Kidney epithelial cell (primary cell): ENCODE results near the gene HSD11B1L. TPM values are rescaled to one million over a fixed set of nuclear protein-coding genes. Genes with fewer than 3 reads are reported as not detected.

Source experiments
- DNase-seq: peaks from one replicate; pipeline ENCODE4 v3.0.0-alpha.2; 2010; ENCODE audit warnings: low read depth
- H3K27me3 ChIP-seq: 2 replicates; pipeline ENCODE4 v1.6.0; 2011; ENCODE audit warnings: low read length; ENCODE audit not compliant: control insufficient read depth, insufficient read depth
- H3K36me3 ChIP-seq: 2 replicates; pipeline ENCODE4 v1.5.1; 2011; ENCODE audit warnings: low read length; ENCODE audit not compliant: control insufficient read depth, insufficient read depth
- H3K4me3 ChIP-seq: 2 replicates; pipeline ENCODE4 v1.5.1; 2011; ENCODE audit warnings: low read depth, mild to moderate bottlenecking, control low read depth, low read length
- total RNA-seq: library from RNA; depleted of rRNA; stranded (reverse); fragments of >200 nt; gene quantifications from 2 replicates; pipeline ENCODE4 v1.2.3, GENCODE V29; 2015
- TF ChIP-seq, protein P1 (sequence below): IDR thresholded peaks from 2 replicates; pipeline ENCODE4 v1.5.1; 2011; ENCODE audit warnings: mild to moderate bottlenecking, moderate library complexity, low read length, control low read depth, inconsistent platforms; ENCODE audit not compliant: insufficient read depth, poor library complexity, severe bottlenecking

The HSD11B1L gene
- total RNA-seq, 1 donor from 2014 or later, result 7.4 TPM

DNA sequence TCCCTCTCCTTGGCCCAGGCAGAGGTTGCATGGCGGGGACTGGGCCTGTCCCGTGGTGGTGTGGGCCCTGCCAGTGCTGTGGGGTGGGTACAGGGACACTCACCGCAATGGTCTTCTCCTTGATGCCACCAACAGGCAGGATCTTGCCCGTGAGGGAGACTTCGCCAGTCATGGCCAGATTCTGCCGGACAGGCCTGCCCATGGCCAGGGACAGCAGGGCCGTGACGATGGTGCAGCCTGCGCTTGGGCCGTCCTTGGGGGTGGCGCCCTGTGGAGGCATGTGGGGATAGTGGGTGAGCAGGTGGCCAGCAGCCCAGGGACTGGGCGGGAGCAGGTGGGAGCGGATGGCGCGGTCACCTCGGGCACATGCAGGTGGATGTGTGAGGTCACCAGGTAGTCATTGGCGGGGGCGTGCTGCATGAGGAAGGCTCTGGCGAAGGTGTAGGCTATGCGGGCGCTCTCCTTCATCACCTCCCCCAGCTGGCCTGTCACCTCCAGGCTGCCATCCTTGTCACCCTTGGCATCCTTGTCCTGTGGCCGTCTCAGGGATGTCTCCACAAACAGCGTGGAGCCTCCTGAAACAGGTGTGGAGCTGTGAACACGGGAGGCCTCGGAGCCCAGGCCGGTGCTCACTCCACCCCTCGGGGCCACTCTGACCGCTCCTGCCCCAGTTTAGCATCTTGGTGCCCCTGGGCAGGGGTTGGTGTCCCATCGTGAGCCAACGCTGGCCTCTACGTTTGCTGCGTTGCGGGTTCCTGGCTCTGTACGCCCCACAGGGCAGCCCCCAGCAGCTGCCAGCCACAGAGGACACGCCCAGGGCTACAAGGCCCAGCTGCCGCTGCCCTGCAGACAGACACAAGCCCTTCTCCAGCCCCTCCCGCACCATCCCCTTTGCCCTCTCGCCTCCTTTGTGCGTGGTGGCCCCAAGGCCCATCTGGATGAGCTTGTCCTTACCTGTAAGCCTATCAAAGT lies 12.7 kb downstream of the HSD11B1L start:
- TF ChIP-seq, protein P1, sequence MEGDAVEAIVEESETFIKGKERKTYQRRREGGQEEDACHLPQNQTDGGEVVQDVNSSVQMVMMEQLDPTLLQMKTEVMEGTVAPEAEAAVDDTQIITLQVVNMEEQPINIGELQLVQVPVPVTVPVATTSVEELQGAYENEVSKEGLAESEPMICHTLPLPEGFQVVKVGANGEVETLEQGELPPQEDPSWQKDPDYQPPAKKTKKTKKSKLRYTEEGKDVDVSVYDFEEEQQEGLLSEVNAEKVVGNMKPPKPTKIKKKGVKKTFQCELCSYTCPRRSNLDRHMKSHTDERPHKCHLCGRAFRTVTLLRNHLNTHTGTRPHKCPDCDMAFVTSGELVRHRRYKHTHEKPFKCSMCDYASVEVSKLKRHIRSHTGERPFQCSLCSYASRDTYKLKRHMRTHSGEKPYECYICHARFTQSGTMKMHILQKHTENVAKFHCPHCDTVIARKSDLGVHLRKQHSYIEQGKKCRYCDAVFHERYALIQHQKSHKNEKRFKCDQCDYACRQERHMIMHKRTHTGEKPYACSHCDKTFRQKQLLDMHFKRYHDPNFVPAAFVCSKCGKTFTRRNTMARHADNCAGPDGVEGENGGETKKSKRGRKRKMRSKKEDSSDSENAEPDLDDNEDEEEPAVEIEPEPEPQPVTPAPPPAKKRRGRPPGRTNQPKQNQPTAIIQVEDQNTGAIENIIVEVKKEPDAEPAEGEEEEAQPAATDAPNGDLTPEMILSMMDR, result no peak
- Histone ChIP-seq H3K4me3 (no peak overlapping the region), H3K36me3 (peaks cover 4% of the 10 kb centered on the region), H3K27me3 (no peaks in the 10 kb centered on the region)
- no peak for DNase-seq

DNA sequence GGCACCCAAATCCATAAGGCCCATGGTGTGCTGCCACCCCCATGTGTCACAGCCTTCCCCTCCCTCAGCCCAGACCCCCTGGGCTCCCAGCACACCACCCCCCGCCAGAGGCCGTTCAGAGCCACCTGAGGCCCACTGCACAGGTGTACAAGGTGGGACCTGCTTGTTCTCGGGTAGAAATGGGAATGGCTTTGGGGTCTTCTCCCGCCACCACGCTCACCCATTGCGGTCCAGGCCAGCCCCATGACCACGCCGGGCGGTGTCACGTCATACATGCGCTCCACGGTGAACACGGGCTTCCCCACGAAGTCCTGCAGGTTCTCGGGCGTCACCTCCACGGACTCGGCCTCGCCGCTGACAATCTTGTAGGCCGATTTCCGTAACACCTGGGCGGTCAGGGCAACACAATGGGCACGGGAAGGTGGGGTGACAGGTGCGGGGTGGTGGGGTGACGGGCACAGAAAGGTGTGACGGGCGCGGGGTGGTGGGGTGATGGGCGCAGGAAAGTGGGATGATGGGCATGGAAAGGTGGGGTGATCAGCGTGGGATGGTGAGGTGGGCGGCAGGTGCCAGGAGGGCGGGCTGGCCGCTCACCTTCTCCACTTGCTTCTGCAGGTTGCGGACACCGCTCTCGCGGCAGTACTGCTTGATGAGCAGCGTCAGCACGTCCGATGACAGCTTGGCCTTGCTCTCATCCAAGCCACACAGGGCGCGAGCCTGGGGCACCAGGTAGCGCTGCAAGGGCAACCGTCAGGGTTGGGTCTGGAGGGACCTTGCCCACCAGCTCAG lies 13.5 kb downstream of the HSD11B1L start:
- TF ChIP-seq, protein P1, result no peak

DNA sequence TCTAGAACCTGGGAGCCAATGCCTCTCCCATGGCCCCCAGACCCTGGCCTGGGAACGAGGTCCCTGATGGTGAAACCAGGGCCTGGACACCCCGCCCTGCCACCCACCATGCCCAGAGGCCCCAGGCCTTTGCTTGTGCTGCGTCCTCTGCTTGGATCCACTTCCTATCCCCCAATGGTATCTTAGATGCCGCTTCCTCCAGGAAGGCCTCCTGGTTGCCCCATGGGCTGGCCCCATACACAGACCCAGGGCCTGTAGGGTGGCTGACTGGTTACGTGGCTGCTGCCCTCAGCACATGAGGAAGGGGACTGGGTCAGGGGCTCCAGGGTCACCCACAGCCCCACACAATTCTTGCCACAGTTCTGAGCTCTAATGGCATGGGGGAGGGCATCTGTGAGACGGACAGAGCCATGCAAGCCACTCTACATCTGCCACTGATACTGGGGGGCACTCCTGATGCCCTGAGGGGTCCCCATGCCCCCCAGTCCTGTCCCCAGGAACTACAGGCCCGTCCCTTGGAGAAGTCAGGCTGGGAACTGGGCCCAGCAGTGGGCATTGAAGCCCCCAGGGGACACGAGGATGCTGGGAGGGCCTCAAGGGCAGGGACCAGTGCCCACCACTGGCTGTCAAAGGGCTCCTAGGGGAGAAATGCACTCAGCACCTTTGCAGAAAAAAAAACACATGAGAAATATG lies 14.3 kb downstream of the HSD11B1L start:
- Histone ChIP-seq H3K27me3 (no peaks in the 10 kb centered on the region), H3K36me3 (peaks cover 4% of the 10 kb centered on the region), H3K4me3 (no peak overlapping the region)
- TF ChIP-seq, protein P1, result no peak
- DNase-seq, result no peak

More for the DNA sequence above, 13.5 kb downstream of the HSD11B1L start:
- Histone ChIP-seq H3K4me3 (no peak overlapping the region), H3K36me3 (peaks cover 4% of the 10 kb centered on the region), H3K27me3 (no peaks in the 10 kb centered on the region)
- no peak for DNase-seq

DNA sequence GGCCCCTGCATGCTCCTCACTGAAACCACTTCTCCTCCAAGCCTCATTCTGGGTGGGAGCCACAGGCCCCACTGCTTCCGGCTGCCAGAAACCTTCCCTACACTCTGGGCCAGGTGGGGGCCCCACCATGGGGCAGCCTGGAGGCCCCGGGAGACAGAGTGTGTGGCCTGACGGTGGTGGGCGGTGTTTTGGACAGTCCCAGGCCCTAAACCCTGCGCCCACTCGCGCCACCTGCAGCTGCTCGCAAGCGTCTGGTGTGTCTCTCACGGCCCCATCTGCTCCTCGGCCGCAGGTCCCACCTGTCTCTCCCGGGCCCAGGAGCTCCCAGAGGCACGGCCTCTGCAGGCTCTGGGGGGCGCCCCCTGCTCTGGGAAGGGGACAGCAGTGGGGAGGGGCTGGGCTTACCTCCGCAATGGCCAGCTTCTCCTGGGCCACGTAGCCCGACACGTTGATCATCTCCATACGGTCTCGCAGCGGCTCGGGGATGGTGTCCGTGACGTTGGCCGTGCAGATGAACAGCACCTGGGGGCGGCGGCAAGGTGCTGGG lies 14.9 kb downstream of the HSD11B1L start:
- DNase-seq, result no peak
- TF ChIP-seq, protein P1, result no peak
- H3K4me3 ChIP-seq, result no peak overlapping the region
- H3K27me3 ChIP-seq, result no peaks in the 10 kb centered on the region
- H3K36me3 ChIP-seq, result peaks cover 5% of the 10 kb centered on the region

DNA sequence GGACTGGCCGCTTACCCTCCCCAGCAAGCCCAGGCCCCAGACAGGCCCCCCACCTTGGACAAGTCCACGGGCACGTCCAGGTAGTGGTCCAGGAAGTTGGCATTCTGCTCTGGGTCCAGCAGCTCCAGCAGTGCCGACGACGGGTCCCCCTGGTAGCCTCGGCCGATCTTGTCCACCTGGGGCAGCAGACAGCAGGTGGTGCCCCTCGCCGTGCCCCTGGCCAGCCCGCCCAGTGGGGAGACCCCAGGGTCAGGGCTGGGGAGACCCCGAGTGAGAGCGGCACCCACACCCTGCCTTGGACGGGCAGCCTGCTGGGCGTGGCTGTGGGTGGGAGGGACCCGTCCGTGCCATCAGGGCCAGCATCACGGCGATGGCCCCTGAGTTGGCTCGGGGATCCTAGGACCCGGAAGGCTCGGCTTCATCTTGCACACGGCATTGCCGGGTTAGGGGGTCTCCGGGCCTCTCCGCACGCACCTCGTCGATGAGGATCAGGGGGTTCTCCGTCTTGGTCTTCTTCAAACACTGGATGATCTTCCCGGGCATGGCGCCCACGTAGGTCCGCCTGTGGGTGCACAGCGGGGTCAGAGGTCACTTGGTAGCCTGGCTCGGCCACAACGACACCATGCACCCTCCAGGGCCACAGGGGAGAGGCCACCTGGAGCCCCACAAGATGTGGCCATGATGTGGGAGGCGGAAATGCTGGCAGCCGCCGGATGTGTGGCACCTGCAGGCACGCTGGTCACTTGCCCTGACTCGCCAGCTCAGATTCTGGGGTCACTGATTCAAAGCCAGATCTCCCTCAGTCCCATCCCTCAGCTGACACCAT lies 15.6 kb downstream of the HSD11B1L start:
- H3K4me3 ChIP-seq, result no peak overlapping the region
- no peak for DNase-seq
- TF ChIP-seq, protein P1, result no peak
- peaks cover 6% of the 10 kb centered on the region for H3K36me3 ChIP-seq
- no peaks in the 10 kb centered on the region for H3K27me3 ChIP-seq
